Peyer's patch (tissue), 4 donors: ENCODE data around the gene MUC20.

Experiments used
- POLR2A ChIP-seq, 2 donors: fragments of 450-650 bp; IDR thresholded peaks; one replicate each; pipeline ENCODE4 v1.5.1; 2017; ENCODE audit warnings: antibody characterized with exemption in 2 of 2, mild to moderate bottlenecking in 2 of 2, moderate library complexity in 2 of 2
- TF ChIP-seq, protein P1 (sequence below), 6 experiments: fragments of 450-650 bp in 4 of 6; fragments of 200-600 bp in 2 of 6; sonication (generic) in 1 of 6; IDR thresholded peaks; one replicate each; pipeline ENCODE4 v1.5.1; 2017 to 2019; ENCODE audit warnings: antibody characterized with exemption in 6 of 6, mild to moderate bottlenecking in 3 of 6, moderate library complexity in 1 of 6

DNA sequence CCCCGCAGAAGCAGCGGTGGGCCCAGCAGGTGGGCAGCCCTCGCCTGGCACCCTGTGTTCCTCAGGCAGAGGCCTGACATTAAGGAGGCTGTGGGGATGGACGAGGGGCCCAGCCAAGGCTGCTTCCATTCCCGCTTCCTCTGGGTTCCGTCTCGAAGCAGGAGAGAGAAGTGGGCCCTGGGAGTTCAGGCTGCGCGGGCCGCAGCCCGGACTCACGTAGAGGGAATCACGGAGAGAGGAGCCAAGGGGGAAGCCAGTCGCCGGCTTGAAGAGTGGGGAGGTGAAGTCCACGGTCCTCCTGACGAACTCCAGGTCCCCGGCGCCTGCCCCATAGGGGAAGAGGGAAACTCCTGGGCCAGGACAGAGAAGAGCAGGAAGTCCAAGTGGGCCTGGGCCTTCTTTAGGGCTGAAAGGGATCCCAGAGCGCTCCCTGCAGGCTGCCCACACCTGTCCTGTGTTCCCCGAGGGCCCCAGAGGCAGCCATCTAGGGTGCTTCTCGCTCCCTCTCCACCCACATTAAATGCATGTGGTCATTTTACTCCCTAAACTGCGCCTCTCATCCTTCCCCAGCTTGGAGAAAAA is 53.3 kb downstream of the MUC20 start:
- TF ChIP-seq, protein P1, sequence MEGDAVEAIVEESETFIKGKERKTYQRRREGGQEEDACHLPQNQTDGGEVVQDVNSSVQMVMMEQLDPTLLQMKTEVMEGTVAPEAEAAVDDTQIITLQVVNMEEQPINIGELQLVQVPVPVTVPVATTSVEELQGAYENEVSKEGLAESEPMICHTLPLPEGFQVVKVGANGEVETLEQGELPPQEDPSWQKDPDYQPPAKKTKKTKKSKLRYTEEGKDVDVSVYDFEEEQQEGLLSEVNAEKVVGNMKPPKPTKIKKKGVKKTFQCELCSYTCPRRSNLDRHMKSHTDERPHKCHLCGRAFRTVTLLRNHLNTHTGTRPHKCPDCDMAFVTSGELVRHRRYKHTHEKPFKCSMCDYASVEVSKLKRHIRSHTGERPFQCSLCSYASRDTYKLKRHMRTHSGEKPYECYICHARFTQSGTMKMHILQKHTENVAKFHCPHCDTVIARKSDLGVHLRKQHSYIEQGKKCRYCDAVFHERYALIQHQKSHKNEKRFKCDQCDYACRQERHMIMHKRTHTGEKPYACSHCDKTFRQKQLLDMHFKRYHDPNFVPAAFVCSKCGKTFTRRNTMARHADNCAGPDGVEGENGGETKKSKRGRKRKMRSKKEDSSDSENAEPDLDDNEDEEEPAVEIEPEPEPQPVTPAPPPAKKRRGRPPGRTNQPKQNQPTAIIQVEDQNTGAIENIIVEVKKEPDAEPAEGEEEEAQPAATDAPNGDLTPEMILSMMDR (IDR thresholded peaks at IDR 0.05), result no peak
- no peak for TF ChIP-seq POLR2A (IDR thresholded peaks at IDR 0.05)
